Calu3 (cell line): ENCODE data around the gene TSPAN18. TPM values are rescaled to one million over a fixed set of nuclear protein-coding genes. Genes with fewer than 3 reads are reported as not detected.
A peak's percentile ranks its signal among the peaks of the same experiment; 100 is the strongest.

Experiments
- BruUV-seq: library from RNA; stranded (reverse); fragments of 400-500 nt; replicated peaks from 2 replicates; lab custom pipeline; 2021; lab: Mats Ljungman, UMichigan
- CTCF ChIA-PET: fragments of 300-600 bp; sonication (Branson Sonifier 250); formaldehyde crosslinking; loops from one replicate; lab custom pipeline; 2022; ENCODE audit warnings: antibody characterized with exemption; lab: Charles Lee
- DNase-seq: peaks from one replicate; pipeline ENCODE4 v3.0.0; 2022
- H3K27ac Mint-ChIP-seq: one replicate; pipeline ENCODE4 v1.8.0; 2022; ENCODE audit warnings: mixed read lengths; ENCODE audit not compliant: unreplicated experiment
- H3K27me3 Mint-ChIP-seq: one replicate; pipeline ENCODE4 v1.8.0; 2022; ENCODE audit warnings: mixed read lengths; ENCODE audit not compliant: unreplicated experiment
- H3K36me3 Mint-ChIP-seq: one replicate; pipeline ENCODE4 v1.8.0; 2022; ENCODE audit warnings: mild to moderate bottlenecking, moderate library complexity, mixed read lengths; ENCODE audit not compliant: insufficient read depth, unreplicated experiment
- H3K4me1 Mint-ChIP-seq: one replicate; pipeline ENCODE4 v1.8.0; 2022; ENCODE audit warnings: mild to moderate bottlenecking, low read depth, mixed read lengths; ENCODE audit not compliant: unreplicated experiment
- H3K4me3 Mint-ChIP-seq: one replicate; pipeline ENCODE4 v1.8.0; 2022; ENCODE audit warnings: mild to moderate bottlenecking, low read depth, moderate library complexity, mixed read lengths; ENCODE audit not compliant: unreplicated experiment
- H3K9me3 Mint-ChIP-seq: one replicate; pipeline ENCODE4 v1.8.0; 2022; ENCODE audit warnings: low read depth, mixed read lengths; ENCODE audit not compliant: unreplicated experiment
- intact Hi-C: fragments of 100-400 bp; cut with micrococcal nuclease; formaldehyde crosslinking; loops from one replicate; pipeline ENCODE4 v1.10.0; 2022; ENCODE audit not compliant: unreplicated experiment
- total RNA-seq: library from RNA; stranded (reverse); gene quantifications from 2 replicates; pipeline ENCODE4 v1.2.3, GENCODE V29; 2022
- TF ChIP-seq, protein P1 (sequence below): fragments of 200-600 bp; IDR thresholded peaks from one replicate; pipeline ENCODE4 v1.8.0; 2022; ENCODE audit warnings: antibody characterized with exemption; ENCODE audit not compliant: unreplicated experiment

The TSPAN18 gene
- total RNA-seq, 1 experiment from 2014 or later = not detected

DNA sequence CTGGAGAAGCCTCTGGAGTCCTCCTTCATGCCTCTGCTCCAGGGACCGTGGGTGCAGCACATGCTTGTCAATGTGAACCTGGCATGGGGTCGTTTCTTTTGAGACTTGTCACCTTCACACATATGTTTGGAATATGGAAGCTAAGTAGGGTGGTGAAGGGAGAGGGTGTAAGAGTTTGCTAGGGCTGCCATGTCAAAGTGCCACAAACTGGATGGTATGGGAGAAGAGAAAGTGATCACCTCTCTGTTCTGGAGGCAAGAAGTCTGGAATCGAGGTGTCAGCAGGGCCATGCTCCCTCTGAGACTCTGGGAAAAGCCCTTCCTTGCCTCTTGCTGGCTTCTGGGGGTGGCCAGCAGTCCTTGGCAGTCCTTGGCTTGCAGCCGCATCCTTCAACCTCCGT is 8.7 kb upstream of the TSPAN18 start:
- intact Hi-C loops = no loop called here
- TF ChIP-seq, protein P1, sequence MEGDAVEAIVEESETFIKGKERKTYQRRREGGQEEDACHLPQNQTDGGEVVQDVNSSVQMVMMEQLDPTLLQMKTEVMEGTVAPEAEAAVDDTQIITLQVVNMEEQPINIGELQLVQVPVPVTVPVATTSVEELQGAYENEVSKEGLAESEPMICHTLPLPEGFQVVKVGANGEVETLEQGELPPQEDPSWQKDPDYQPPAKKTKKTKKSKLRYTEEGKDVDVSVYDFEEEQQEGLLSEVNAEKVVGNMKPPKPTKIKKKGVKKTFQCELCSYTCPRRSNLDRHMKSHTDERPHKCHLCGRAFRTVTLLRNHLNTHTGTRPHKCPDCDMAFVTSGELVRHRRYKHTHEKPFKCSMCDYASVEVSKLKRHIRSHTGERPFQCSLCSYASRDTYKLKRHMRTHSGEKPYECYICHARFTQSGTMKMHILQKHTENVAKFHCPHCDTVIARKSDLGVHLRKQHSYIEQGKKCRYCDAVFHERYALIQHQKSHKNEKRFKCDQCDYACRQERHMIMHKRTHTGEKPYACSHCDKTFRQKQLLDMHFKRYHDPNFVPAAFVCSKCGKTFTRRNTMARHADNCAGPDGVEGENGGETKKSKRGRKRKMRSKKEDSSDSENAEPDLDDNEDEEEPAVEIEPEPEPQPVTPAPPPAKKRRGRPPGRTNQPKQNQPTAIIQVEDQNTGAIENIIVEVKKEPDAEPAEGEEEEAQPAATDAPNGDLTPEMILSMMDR = no peak
- no peak for DNase-seq
- H3K27me3 Mint-ChIP-seq = peaks cover 70% of the 10 kb centered on the region
- no TSS peak for BruUV-seq
- no peak overlapping the region for H3K27ac Mint-ChIP-seq
- CTCF ChIA-PET = interaction anchor here (0.7 kb wide), 1 partner anchor 154 kb away, joined by 3 read pairs; no protein-coding TSS in a partner anchor
- H3K36me3 Mint-ChIP-seq = no peaks in the 10 kb centered on the region
- H3K9me3 Mint-ChIP-seq = no peaks in the 10 kb centered on the region
- H3K4me1 Mint-ChIP-seq = no peaks in the 10 kb centered on the region
- H3K4me3 Mint-ChIP-seq = no peak overlapping the region

DNA sequence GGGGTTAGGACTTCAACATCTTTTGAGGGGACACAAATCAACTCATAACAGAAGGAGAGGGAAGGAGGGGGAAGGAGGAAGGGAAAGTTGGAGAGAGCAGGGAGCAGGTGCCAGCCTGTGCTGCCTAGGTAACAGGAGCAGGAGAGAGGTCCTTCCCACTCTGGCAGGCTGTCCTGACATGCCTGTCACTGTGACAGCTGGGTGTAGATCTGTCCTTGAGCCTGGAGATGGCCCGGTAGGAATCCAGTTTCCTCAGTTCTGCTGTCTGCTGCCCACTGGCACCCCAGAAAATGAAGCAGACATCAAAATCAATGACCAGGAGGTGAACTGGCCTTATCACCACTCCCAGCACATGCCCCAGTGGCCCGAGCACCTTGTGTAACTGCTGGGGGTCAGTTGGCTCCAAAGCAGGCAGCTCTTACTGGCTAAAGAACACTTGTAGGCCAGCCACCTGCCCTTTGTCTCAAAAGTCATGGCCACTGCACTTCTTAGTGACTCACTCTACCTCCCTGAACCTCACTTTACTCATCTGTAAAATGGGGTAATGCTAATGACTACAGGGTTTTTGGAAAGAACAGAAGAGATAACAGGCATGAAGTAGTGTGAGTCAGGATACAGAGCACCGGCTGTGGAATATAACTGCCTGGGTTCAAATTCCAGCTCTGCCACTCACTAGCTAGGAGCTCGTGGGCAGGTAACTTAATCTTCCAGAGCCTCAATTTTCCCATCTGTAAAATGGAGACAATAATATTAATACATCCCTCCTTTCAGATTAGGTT is 8.0 kb upstream of the TSPAN18 start:
- H3K9me3 Mint-ChIP-seq = no peaks in the 10 kb centered on the region
- DNase-seq = no peak
- no peak overlapping the region for H3K4me3 Mint-ChIP-seq
- H3K36me3 Mint-ChIP-seq = no peaks in the 10 kb centered on the region
- peaks cover 62% of the 10 kb centered on the region for H3K27me3 Mint-ChIP-seq
- CTCF ChIA-PET = interaction anchor here (0.7 kb wide), 1 partner anchor 155 kb away, joined by 3 read pairs; no protein-coding TSS in a partner anchor
- no TSS peak for BruUV-seq
- H3K27ac Mint-ChIP-seq = no peak overlapping the region
- TF ChIP-seq, protein P1 = no peak
- intact Hi-C loops = no loop called here
- no peaks in the 10 kb centered on the region for H3K4me1 Mint-ChIP-seq

DNA sequence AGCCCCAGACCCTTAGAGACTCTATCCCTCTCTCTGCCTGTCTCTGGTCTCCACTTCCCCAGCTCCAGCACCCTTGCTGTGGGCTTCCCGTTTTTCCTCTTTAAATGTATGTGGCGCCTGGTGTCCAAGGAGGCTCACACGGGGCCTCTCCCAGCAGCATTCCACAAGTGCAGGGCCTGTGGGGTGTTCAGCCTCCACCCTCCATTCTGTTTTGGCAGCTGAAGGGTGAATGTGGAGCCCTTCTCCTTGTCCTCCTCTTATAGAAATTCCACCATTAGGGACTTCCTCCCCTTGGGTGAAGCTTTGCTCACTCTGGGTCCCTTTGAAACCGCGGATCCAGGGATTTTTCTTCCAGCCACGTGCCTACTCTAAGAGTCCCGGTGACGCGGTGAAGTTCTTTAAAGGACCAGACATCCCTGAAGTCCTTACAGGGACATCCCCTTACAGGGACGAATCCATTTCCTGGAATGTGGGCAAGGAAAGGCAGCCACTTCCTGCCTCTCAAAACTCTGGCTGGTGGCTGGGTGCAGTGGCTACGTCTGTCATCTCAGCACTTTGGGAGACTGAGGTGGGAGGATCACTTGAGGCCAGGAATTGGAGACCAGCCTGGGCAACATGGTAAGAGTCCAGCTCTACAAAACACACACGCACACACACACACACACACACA is 1.6 kb upstream of the TSPAN18 start:
- H3K27ac Mint-ChIP-seq = no peak overlapping the region
- BruUV-seq = no TSS peak
- intact Hi-C loops = loop anchor here (5.0 kb wide), 2 partner anchors 98 to 167 kb away; no protein-coding TSS in a partner anchor
- peaks cover 4% of the 10 kb centered on the region for H3K36me3 Mint-ChIP-seq
- CTCF ChIA-PET = no interaction called here
- TF ChIP-seq, protein P1 = no peak
- H3K27me3 Mint-ChIP-seq = peaks cover 49% of the 10 kb centered on the region
- no peak for DNase-seq
- H3K9me3 Mint-ChIP-seq = no peaks in the 10 kb centered on the region
- H3K4me1 Mint-ChIP-seq = no peaks in the 10 kb centered on the region
- H3K4me3 Mint-ChIP-seq = peak overlapping the region; percentile 5

DNA sequence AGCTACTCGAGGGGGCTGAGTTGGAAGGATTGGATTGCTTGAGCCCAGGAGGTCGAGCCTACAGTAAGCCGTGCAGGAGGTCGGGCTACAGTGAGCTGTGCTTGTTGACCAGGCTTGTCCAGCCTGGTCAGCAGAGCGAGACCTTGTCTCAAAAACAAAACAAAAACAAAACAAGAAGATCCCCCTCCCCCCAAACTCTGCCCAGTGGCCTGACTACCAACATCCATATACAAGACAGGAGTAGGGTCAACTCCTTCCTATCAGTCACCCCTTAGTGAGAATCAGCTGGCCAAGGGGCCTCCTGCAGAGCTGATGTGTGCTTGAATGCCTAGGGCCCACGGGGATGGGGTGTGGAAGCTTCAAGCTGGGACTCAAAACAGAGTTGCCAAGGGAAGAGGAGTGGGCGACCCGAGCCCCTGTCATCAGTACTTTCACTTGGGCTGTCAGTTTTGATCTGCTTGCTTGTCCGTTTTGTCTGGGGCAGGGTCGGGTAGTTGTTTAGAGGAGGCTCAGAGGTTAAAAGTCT is 942 bp upstream of the TSPAN18 start:
- TF ChIP-seq, protein P1 = no peak
- H3K27me3 Mint-ChIP-seq = peaks cover 52% of the 10 kb centered on the region
- CTCF ChIA-PET = no interaction called here

More for the DNA sequence above, 942 bp upstream of the TSPAN18 start:
- Mint-ChIP-seq H3K27ac (no peak overlapping the region), H3K4me1 (no peaks in the 10 kb centered on the region), H3K36me3 (peaks cover 4% of the 10 kb centered on the region), H3K4me3 (peak overlapping the region; percentile 5), H3K9me3 (no peaks in the 10 kb centered on the region)
- no peak for DNase-seq
- BruUV-seq = no TSS peak
- intact Hi-C loops = loop anchor here (5.0 kb wide), 2 partner anchors 99 to 166 kb away; no protein-coding TSS in a partner anchor
